ENCODE data around the gene PSD.
A peak's percentile ranks its signal among the peaks of the same experiment; 100 is the strongest.
"Not testable (repeated sequence)": the region's sequence is repeated elsewhere in the genome, so short reads cannot be mapped to it uniquely, and the experiment has no call there.

PSD gene

DNA sequence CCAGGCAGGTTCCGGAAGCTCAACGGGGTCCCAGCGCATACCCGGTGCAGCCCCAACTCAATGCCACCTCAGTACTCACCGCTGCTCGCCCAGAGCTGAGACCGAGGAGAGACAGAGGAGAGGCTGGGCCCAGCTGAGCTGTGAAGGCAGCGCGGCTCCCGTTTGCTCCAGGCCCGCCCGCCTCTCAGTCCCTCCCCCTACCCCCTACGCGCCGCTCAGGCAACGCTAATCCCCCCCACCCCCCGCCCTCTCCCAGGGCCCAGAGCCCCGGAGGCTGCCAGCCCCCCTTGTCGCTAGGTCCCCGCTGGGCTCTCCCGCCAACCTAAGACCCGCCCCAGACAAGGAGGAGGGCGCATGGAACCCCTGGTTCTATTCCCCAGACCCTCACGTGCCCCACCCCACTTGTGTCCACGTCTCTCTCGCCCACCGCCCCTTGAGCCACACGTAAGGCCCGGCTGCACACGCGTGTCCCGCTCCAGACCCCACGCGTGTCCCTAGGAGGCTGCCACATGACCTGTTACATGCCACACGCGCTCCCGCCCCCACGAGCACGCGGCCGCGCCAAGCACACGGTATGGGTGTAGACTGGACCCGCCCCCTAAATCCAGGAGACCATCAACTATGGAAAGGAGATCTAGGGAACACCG is at the start of gene PSD:
TSS of gene PSD (minus strand) at position 164 of the 647 bp plus-strand sequence. CDS start 1,747 bp downstream, outside the sequence.
- DNase-seq: peak; percentile 61

DNA sequence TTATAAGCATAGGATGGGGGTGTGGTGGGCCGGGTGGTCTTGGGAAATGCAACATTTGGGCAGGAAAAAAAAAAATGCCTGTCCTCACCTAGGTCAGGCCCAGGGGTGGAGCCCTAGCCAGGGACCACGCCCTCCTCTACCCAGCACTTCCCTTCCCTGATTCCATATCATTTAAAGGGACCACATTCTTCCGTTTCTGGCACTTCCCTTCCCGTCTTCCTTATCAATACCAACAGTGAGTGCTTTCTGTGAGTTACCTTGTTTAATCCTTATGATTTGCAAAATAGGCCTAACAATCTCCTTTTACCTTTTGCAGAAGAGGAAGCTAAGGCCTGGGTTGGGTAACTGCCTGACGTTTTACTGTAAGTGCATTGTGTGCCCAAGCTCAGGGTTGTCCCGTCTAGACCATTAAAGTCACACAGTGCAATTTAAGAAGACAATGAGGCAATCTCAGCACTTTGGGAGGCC is 49.4 kb upstream of the PSD start:
- no peak for DNase-seq

DNA sequence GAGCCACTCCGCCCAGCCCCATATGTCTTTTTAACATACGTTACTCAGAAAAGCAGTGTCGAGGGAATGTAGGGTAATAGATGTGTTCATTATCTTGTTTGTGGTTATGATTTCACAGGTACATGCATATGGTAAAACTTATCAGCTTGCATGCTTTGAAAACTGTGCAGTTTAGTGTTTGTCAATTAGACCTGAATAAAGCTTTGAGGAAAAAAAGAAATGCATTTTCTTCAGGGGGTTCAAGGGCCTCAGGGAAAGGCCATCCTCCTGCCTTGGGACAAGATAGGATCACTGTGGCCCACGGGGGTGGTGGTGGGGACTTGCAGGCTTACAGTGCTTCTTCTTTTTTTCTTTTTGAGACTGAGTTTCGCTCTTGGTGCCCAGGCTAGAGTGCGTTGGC is 48.7 kb upstream of the PSD start:
- no peak for DNase-seq

DNA sequence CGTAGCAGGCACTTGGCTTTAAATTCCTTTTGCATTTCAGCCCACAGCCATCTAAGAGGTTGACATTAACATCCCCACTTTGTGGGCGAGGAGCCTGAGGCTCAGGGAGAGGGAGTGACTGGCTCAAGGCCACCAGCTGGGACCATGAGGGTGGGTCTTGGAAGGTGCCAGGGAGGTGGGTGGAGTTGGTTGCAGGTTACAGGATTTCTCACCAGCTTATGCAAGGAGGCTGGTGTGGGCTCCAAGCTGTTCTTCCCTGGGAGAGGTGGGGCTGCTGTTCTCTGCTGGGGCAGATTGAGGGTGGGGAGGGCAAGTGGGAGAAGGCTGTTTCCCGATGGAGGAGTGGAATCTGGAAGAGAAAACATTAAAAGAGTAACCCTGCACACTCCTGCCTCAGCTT is 46.9 kb upstream of the PSD start:
- DNase-seq: no peak

DNA sequence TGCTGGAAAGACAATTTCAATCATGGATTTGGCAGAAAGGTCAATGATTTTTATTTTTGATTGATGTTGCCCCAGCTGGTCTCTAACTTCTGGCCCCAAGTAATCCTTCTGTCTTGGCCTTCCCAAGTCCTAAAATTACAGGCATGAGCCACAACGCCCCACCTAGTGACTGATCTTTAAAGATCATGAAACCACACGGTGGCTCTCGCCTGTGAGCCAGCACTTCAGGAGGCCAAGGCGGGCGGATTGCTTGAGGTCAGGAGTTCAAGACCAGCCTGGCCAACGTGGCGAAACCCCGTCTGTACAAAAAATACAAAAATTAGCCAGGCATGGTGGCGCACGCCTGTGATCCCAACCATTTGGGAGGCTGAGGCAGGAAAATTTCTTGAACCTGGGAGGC is 45.4 kb upstream of the PSD start:
- DNase-seq: no peak

DNA sequence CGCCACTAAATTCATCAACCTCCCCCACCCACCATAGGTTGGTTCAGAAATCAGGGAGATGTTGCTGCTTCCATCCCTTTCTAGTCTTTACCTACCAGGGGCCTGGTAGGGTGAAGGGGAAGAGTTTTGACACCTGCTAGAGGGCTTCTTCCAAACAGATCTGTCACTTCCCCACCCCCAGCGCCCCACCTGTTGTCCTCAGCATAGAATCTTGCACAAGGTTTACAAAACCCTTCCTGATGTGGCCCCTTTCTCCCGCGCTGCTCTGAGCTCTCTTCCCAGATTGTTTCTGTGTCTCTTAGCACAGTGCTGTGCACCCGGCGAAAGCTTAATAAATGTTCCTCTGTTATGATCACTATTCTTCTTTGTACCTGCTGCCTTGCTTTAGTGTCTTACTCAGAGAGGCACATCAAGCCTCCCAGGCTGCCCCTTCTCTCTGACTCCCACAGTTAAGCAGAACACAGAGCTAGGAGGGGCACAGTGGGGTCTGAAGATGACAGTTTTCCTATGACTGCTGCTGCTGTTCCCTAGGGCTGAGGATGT is 44.0 kb upstream of the PSD start:
- no peak for DNase-seq

DNA sequence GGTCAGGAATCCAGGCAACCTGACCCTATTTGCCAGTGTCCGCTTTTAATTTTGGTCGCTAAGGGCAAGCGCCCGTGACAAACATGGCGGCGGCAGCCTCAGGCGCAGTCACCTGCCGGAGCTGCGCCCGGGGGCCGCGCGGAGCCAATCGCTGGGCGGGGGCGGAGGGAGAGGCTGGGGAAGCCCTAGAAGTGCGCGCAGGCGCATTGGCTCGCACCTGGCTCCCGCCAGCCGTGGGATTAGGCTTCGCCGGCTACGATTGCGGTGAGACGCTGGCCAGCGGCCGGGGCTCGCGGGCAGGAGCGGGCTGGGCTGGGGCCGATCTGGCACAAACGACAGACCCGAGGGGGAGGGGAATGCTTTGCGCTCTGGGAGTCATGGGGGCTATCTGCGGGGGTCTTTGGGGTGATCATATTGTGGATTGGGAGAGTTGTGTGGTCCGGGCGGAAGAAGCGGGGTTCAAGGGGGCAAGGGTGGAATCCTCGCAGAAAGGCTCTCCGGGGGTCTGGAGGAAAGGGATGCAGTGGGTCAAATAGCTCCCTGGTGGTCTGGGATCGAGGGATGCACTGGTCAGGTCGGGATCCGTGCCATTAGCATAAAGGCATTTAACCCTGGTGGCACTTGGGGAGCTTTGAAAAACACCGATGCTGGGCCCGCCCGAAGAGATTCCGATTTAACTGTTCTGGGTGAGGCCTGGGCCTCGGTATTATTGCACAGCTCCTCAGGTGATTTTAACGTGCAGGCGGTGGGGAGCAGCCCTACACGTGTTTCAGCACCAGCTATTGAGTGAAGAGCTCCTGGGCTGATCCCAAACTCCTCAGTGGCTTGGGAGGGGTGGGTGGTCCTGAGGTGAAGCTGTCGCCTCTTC is 42.8 kb upstream of the PSD start:
- peak; percentile 53 for DNase-seq

DNA sequence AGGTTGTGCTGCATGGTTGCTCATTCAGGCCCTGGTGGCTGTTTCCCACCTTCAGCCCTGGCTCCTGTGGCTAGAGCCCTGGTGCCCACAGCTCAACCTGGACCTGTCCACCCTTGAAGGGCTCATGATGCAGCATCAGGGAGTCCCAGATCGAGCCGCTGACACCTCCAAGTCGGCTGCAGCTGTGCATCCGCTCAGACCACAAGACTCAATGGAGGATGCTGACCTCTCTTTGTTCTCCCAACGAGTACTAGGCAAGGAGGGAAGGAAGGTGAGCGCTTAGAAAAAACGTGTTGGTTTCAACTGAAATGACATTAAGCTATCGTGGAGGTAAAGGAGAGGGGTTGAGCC is 42.2 kb upstream of the PSD start:
- DNase-seq: peak; percentile 53

DNA sequence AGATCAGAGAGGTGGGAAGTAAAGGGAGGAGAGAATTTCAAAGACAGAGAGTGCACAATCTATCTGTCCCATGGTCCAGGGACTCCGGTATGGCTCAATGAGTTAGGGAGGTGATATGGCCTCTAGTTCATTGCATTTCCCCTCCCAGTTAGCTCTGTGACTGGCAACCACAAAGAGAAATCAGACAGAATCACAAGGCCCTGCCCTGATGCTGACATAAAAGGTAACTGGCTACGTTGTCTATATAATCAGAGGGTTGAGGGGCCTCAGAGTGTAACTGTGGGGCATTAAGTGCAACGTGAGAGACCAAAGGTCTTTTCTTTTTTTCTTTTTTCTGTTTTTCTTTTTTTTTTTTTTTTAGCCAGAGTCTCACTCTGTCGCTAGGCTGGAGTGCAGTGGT is 40.1 kb upstream of the PSD start:
- no peak for DNase-seq

DNA sequence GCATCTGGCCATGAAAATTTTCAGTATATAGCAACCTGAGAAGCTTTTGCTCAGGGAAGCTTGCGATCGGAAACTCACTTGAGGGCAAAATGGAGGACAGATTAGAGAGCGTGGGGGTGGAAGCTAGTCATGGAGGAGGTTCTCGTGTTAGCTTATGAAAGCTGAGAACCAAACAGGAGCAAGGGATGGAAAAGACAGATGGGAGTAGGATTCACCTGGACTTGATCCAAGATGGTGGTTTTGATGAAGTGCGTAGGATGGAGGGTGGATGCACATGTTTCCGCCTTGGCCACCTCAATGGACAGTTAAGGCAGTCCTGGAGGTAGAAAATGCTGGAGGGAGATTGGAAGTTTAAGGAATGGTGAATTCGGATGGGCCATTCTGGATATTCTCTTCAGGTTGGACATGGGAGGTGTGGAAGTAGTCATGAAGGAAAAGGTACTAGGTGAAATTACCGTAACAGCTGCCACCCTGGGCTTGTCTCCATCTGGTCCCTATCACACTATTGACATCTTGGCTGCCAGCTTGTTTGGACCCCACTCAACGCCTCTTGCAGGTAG is 39.1 kb upstream of the PSD start:
- no peak for DNase-seq

DNA sequence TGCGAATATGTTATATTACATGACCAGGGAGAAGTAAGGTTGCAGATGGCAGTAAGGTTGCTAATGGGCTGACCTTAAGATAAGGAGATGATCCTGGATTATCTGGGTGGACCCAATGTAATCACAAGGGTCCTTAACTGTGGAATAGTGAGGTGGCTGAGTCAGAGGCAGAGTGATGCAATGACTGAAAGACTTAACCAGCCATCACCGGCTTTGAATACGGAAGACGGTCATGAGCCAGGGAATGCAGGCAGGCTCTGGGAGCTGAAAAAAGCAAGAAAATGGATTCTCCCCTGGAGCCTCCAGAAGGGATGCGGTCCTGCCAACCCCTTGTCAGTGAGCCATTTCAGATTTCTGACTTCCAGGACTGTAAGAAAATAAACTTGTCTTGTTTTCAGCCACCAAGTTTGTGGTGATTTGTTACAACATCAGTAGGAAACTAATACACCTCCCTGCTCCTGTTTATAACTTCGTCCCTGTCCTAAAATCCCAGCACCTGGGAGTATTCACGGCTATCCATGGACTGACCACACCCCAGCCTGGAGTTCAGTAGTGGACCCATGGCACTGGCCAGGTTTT is 37.4 kb upstream of the PSD start:
- no peak for DNase-seq

DNA sequence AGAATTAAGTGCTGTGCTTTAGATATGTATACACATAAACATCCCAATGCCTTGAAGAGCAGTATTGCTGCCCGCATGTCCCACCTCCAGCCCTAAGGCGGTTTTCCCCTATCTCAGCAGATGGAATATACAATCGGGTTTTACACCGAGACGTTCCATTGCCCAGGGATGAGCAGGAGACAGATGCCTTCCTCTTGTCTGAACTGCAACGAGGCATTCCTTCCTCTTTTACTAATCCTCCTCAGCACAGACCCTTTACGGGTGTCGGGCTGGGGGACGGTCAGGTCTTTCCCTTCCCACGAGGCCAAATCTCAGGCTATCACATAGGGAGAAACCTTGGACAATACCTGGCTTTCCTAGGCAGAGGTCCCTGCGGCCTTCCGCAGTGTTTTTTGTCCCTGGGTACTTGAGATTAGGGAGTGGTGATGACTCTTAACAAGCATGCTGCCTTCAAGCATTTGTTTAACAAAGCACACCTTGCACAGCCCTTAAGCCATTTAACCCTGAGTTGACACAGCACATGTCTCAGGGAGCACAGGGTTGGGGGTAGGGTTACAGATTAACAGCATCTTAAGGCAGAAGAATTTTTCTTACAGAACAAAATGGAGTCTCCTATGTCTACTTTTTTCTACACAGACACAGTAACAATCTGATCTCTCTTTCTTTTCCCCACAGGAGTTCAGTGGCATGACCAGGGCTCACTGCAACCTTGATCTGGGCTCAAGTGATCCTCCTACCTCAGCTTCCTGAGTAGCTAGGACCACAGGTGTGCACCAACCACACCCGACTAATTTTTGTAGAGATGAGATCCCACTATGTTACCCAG is 36.3 kb upstream of the PSD start:
- not testable (repeated sequence) for DNase-seq

DNA sequence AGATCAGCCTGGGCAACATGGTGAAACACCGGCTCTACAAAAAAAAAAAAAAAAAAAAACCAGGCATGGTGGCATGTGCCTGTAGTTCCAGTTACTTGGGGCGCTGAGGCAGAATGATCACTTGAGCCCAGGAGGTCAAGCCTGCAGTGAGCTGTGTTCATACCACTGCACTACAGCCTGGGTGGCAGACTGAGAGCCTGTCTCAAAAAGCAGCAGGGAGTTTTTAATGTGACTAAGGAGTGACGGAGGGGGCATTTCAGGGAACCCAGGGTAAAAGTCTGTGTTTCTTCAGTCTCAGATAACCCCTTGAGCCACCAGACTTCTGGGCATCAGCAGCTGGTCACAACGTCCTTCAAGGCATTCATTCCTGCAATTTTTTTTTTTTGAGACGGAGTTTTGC is 34.9 kb upstream of the PSD start:
- DNase-seq: no peak

DNA sequence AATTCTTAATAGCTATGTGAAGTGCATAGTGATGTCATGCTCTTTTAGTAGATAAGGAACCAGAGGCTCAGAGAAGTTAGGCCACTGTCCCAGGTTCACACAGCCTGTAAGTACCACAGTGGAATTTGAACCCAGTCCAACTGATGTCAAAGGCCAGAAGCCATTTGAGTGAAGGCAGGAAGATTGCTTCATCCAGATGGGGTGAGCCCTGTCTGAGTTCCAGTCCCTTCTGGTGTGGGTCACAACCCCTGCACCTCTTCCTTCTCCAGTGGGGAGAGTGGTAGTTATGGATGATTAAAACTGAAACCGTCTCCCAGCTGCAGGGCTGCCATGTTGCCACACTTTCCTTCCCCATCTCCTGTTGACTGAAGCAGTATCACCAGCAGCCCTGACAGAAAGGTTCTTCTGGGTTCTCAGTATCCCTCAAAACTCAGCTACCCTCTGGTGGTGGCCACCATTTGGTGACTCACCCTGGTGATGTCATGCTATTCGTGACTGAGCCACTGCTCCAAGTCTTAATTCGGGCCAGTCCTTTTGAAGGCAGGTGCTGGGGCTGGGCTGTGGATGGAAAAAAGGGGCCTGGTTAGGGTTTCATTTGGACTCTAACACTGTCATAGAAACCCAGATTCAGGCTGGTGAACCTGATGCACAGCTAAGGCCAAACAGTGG is 34.2 kb upstream of the PSD start:
- DNase-seq: no peak

DNA sequence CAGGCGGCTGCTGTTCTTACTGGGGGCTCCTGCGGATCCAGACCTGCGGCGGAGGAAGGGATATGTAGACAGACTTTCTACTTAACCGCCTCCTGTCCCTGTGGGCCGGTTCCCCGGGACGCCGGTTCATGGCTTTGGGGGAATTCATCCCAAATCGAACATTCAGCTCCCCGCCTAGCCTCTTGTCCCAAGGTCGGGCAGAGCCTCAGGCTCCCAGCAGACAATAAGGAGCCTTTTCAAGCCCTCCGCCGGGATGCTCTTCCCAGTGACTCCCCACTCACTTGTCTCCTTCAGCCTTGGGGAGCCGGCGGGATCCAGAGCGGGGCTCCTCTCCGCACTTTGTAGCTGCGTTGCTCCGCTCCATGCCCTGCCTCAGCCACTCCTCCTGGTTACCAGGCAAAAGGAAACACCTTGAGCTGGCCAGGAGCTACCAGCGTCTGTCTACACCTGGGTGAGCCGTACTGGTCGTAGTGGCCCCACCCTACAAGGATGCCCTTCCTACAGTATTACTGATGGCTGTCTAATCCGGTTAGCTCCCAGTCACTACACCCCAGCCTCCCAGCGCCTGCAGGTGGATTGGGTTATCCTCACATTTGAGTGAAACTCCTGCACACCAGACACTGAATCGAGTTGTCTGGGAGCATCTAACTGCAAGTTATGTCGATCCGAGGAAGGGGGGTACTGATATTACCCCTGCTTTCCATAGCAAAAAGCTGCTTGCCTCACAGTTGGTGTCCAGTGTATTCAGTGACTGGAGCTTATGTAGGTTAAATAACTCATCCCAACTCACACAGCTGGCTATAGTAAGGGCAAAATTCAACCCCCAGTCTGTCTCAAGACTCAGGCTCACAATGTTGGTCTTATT is 32.8 kb upstream of the PSD start, which contains the start of gene C10orf95:
TSS of gene C10orf95 (minus strand) at position 439 of the 865 bp plus-strand sequence. CDS start 450 bp downstream, outside the sequence.
- DNase-seq: no peak

DNA sequence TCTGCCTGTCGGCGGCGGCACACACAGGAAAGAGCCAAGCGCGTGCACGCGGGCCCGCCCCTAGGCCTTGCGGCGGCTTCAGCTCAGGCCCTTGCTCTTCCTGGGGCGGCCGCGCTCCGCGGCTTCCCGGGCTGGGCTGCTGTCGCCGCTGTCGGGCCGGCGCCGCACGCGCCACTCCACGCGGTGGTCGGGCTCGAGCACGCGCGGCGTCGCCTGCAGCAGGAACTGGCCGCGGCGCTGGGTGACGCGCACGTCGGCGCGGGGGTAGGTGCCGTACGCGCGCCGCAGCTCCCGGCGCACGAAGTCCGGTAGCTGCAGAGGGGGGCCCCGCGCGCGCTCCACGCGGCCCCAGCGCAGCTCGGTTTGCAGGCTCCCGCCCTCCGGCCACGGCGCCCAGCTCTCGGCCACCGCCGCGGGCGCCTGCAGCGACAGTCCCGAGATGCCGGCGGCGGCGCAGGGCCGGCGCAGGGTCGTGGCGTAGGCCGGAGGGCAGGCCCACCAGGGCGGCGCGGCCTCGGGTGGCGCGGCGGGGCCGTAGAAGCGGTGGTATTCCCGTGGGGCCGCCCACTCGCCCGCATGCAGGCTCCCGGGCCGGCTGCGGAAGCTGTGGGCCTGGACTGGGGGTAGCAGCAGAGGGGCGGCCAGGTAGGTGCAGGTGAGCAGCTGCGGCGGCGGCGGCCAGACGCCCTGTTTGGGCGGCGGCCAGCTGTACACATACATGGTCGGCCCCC is 32.0 kb upstream of the PSD start:
- peak; percentile 33 for DNase-seq

DNA sequence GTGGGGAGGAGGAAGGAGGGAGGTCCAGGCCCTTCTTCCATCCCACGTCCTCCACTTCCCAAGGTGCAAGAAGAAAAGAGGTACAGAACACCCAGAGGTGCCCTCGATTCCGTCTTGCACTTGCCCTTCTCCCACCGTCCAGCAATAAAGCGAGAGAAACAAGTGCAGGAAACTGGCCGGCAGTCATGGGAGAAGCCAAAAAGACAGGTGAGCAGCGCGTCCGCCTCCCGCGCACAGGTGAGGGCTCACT is 31.5 kb upstream of the PSD start:
- DNase-seq: no peak

DNA sequence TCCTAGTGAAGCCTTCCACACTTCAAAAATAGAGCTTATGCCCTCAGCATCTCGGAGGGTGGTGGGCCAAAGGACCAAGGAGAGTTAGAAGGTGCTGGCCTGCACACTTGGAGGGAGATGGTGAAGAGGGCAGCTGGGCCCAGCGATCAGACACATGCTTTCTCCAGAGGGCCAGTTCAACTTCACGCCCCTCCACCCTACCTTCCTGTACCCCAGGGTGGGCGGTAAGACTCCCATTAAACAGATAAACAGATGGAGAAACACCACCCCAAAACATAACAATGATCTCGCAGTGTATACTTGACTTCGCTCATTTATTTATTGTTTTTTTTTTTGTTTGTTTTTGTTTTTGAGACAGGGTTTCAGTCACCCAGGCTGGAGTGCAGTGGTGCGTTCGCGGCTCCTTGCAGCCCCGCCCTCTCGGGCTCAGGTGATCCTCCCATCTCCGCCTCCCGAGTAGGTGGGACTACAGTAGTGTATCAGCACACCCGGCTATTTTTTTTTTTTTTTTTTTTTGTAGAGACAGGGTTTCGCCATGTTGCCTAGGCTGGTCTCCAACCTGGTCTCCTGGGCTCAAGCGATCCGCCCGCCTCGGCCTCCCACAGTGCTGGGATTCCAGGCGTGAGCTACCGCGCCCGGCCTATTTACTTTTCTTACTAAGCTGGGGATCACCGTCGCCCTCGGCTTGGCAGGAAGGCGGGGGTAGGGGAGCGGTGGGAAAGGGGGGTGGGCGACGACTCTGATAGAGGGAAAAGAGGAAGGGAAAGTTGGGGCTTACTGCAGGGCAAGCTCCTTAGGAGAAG is 30.9 kb upstream of the PSD start:
- DNase-seq: peak; percentile 58

DNA sequence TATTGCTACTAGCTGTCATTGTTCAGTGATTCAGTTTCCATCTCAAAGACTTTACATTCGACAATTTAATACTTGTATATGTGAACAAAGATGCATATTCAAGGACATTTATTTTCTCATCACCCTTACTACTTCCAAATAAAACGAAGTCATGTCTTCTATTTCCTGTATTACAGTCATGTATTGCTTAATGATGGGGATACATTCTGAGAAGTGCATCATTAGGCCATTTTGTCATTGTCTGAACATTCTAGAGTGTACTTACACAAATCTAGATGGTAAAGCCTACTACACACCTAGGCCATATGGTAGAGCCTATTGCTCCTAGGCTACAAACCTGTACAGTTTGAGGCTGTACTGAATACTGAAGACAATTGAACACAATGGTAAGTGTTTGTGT is 26.3 kb upstream of the PSD start:
- no peak for DNase-seq

DNA sequence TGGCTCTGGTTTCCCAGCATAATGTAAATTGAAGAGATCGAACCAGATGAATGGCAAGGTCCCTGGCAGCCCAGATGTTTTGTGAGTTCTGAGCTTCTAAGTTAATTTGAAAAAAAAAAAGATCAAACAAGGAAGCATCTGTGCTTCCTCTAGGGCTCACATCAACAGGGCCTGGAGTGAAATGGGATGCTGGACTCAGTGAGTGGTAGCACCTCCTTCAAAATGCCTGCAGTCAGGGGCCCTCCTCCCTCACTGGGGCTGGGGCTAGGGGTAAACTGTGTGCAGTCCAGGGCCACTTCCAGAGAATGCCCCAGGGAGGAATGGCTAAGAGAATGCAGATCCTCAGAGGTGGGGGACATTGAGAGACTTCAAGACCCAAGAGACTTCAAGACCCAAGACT is 19.8 kb upstream of the PSD start:
- no peak for DNase-seq

All from DMS79 (cell line).